GM12878 (cell line): ENCODE measurements around the gene CPD. TPM values are rescaled to one million over a fixed set of nuclear protein-coding genes. Genes with fewer than 3 reads are reported as not detected.
A peak's percentile ranks its signal among the peaks of the same experiment; 100 is the strongest.

Experiments
- ATAC-seq: fragments of 200-7000 bp; cut with Tn5 transposase; 3 replicates; pipeline ENCODE4 v1.9.1; 2020; ENCODE audit warnings: mild to moderate bottlenecking, moderate library complexity
- BruUV-seq: library from RNA; stranded (reverse); fragments of 400-500 nt; replicated peaks from 2 replicates; lab custom pipeline; 2021; lab: Mats Ljungman, UMichigan
- CTCF ChIA-PET: fragments of 300-600 bp; sonication (Branson Sonifier 250); formaldehyde crosslinking; extraction: SDS; loops from one replicate; lab custom pipeline; 2021; ENCODE audit warnings: inconsistent platforms; lab: Yijun Ruan, JAX
- POLR2A ChIA-PET: fragments of 350-600 bp; formaldehyde crosslinking; extraction: SDS; loops from one replicate; lab custom pipeline; 2021; ENCODE audit warnings: inconsistent platforms; lab: Charles Lee
- RAD21 ChIA-PET: fragments of 300-600 bp; sonication (Branson Sonifier 250); formaldehyde crosslinking; loops from one replicate; lab custom pipeline; 2023; ENCODE audit warnings: antibody characterized with exemption; ENCODE audit not compliant: unreplicated experiment; lab: Charles Lee
- SMC1A ChIA-PET: fragments of 300-600 bp; sonication (Branson Sonifier 250); formaldehyde crosslinking; loops from one replicate; lab custom pipeline; 2023; ENCODE audit not compliant: unreplicated experiment, uncharacterized antibody; lab: Charles Lee
- DNase-seq: peaks from one replicate; pipeline ENCODE4 v3.0.0-alpha.2; 2011; ENCODE audit warnings: low read depth, low spot score
- FAIRE-seq: peaks from 3 replicates; lab custom pipeline; 2011; peaks lifted over from hg19 to GRCh38; lab: Jason Lieb, UNC
- H2AFZ ChIP-seq: 2 replicates; pipeline ENCODE4 v1.6.0; 2011; ENCODE audit warnings: low read depth, low read length, control low read depth; ENCODE audit not compliant: control insufficient read depth
- H3K27ac ChIP-seq: 2 replicates; pipeline ENCODE4 v1.5.1; 2011; ENCODE audit warnings: control low read depth; ENCODE audit not compliant: control insufficient read depth, insufficient read depth
- H3K27me3 ChIP-seq, 2 experiments: replicated peaks in 1 of 2; 2 replicates each; pipeline versions ENCODE4 v1.6.0 to v1.6.1; 2011; ENCODE audit warnings: low read length in 1 of 2; ENCODE audit not compliant: control insufficient read depth in 2 of 2, insufficient read depth in 2 of 2
- H3K36me3 ChIP-seq, 2 experiments: 2 replicates each; pipeline ENCODE4 v1.5.1; 2011; ENCODE audit warnings: low read length in 1 of 2; ENCODE audit not compliant: control insufficient read depth in 2 of 2, insufficient read depth in 2 of 2
- H3K4me1 ChIP-seq: 2 replicates; pipeline ENCODE4 v1.6.1; 2011; ENCODE audit warnings: mild to moderate bottlenecking, low read length, moderate library complexity, mixed read lengths; ENCODE audit not compliant: control insufficient read depth, insufficient read depth
- H3K4me2 ChIP-seq: 2 replicates; pipeline ENCODE4 v1.6.0; 2011; ENCODE audit warnings: control low read depth; ENCODE audit not compliant: control insufficient read depth, insufficient read depth
- H3K4me3 ChIP-seq: fragments of 200-600 bp; sonication (generic); 2 replicates; pipeline ENCODE4 v1.5.1; 2016
- H3K79me2 ChIP-seq: 2 replicates; pipeline ENCODE4 v1.6.0; 2011; ENCODE audit warnings: low read length; ENCODE audit not compliant: control insufficient read depth, insufficient read depth
- H3K9ac ChIP-seq: 2 replicates; pipeline ENCODE4 v1.8.0; 2011; ENCODE audit warnings: low read length, control low read depth, mixed read lengths; ENCODE audit not compliant: control insufficient read depth, insufficient read depth
- H3K9me3 ChIP-seq: replicated peaks from 3 replicates; pipeline ENCODE4 v1.5.1; 2011; ENCODE audit warnings: mild to moderate bottlenecking, low read length; ENCODE audit not compliant: control insufficient read depth, insufficient read depth
- H4K20me1 ChIP-seq: 2 replicates; pipeline ENCODE4 v1.6.0; 2011; ENCODE audit not compliant: control insufficient read depth, insufficient read depth
- ATF2 ChIP-seq: IDR thresholded peaks from 2 replicates; pipeline ENCODE4 v1.6.1; 2012; ENCODE audit warnings: low read length, inconsistent platforms
- BACH1 ChIP-seq: fragments of 450-650 bp; IDR thresholded peaks from 2 replicates; pipeline ENCODE4 v1.6.1; 2017; ENCODE audit warnings: mild to moderate bottlenecking, borderline replicate concordance
- BCL11A ChIP-seq: IDR thresholded peaks from 2 replicates; pipeline ENCODE4 v1.6.1; 2011; ENCODE audit warnings: low read depth, low read length
- BHLHE40 ChIP-seq, 2 experiments: fragments of 450-650 bp in 1 of 2; IDR thresholded peaks; 2 replicates each; pipeline ENCODE4 v1.6.1; 2011 to 2017; ENCODE audit warnings: low read depth in 2 of 2, borderline replicate concordance in 1 of 2, improper control_type of control experiment in 1 of 2, low read length in 1 of 2, mild to moderate bottlenecking in 1 of 2
- CBFB ChIP-seq: IDR thresholded peaks from 2 replicates; pipeline ENCODE4 v1.6.1; 2016; ENCODE audit warnings: antibody characterized with exemption, low read depth
- CHD2 ChIP-seq: IDR thresholded peaks from 2 replicates; pipeline ENCODE4 v1.6.1; 2011; ENCODE audit warnings: low read depth, low read length, improper control_type of control experiment, borderline replicate concordance
- CREB1 ChIP-seq: IDR thresholded peaks from 2 replicates; pipeline ENCODE4 v1.6.1; 2012; ENCODE audit warnings: low read depth, mild to moderate bottlenecking, inconsistent platforms
- CREM ChIP-seq: IDR thresholded peaks from 2 replicates; pipeline ENCODE4 v1.6.1; 2014; ENCODE audit warnings: antibody characterized with exemption, low read depth
- EED ChIP-seq: sonication (generic); IDR thresholded peaks from 2 replicates; pipeline ENCODE4 v1.6.1; 2016; ENCODE audit warnings: antibody characterized with exemption, low read depth
- HCFC1 ChIP-seq: fragments of 150-350 bp; IDR thresholded peaks from 2 replicates; pipeline ENCODE4 v1.6.1; 2014; ENCODE audit warnings: low read length
- HDAC2 ChIP-seq: fragments of 200-600 bp; sonication (generic); IDR thresholded peaks from 2 replicates; pipeline ENCODE4 v1.6.1; 2017
- IKZF1 ChIP-seq: fragments of 450-650 bp; conservative IDR thresholded peaks from 2 replicates; pipeline ENCODE4 v1.6.1; 2017; ENCODE audit warnings: antibody characterized with exemption, mild to moderate bottlenecking
- IKZF2 ChIP-seq, 2 experiments: fragments of 450-650 bp; IDR thresholded peaks; 2 replicates each; pipeline ENCODE4 v1.6.1; 2017; ENCODE audit warnings: mild to moderate bottlenecking in 2 of 2, moderate library complexity in 2 of 2
- IRF4 ChIP-seq: IDR thresholded peaks from 2 replicates; pipeline ENCODE4 v1.6.1; 2011; ENCODE audit warnings: low read depth, low read length
- MTA2 ChIP-seq: fragments of 450-650 bp; IDR thresholded peaks from 2 replicates; pipeline ENCODE4 v1.6.1; 2016; ENCODE audit warnings: low read depth, mild to moderate bottlenecking, moderate library complexity
- NFIC ChIP-seq: IDR thresholded peaks from 2 replicates; pipeline ENCODE4 v1.6.1; 2012; ENCODE audit warnings: low read depth, mild to moderate bottlenecking, inconsistent platforms, low read length, moderate library complexity
- NR2F1 ChIP-seq: fragments of 450-650 bp; conservative IDR thresholded peaks from 2 replicates; pipeline ENCODE4 v1.6.1; 2017; ENCODE audit warnings: mild to moderate bottlenecking
- POLR2AphosphoS5 ChIP-seq: IDR thresholded peaks from 2 replicates; pipeline ENCODE4 v1.6.1; 2011; ENCODE audit warnings: mild to moderate bottlenecking, low read length, inconsistent platforms
- RUNX3 ChIP-seq: IDR thresholded peaks from 2 replicates; pipeline ENCODE4 v1.6.1; 2012; ENCODE audit warnings: low read length, inconsistent platforms
- SMAD5 ChIP-seq: IDR thresholded peaks from 2 replicates; pipeline ENCODE4 v1.6.1; 2016; ENCODE audit warnings: antibody characterized with exemption, low read depth
- SMARCA5 ChIP-seq: fragments of 450-650 bp; IDR thresholded peaks from 2 replicates; pipeline ENCODE4 v1.6.1; 2017; ENCODE audit warnings: mild to moderate bottlenecking
- SMC3 ChIP-seq: IDR thresholded peaks from 2 replicates; pipeline ENCODE4 v1.6.1; 2011; ENCODE audit warnings: low read length, improper control_type of control experiment, borderline replicate concordance
- TARDBP ChIP-seq: IDR thresholded peaks from 2 replicates; pipeline ENCODE4 v1.6.1; 2016; ENCODE audit warnings: borderline replicate concordance
- TCF7 ChIP-seq: IDR thresholded peaks from 2 replicates; pipeline ENCODE4 v1.6.1; 2014; ENCODE audit warnings: antibody characterized with exemption, borderline replicate concordance
- ZNF384 ChIP-seq: IDR thresholded peaks from 2 replicates; pipeline ENCODE4 v1.6.1; 2012; ENCODE audit warnings: low read depth, mild to moderate bottlenecking, low read length, improper control_type of control experiment, borderline replicate concordance
- WGBS: methylation state at CpG from one replicate; pipeline ENCODE4 v1.1.6; 2016; ENCODE audit warnings: low lambda C conversion rate; ENCODE audit not compliant: insufficient replicate concordance, insufficient coverage; ENCODE audit errors: missing lambda C conversion rate; 5-methylcytosine and 5-hydroxymethylcytosine counted together
- in situ Hi-C: fragments of 300-500 bp; cut with MboI; formaldehyde crosslinking; loops from 9 replicates; pipeline ENCODE4 v1.14.3; 2018; ENCODE audit warnings: mixed read lengths
- intact Hi-C: fragments of 100-400 bp; cut with micrococcal nuclease; formaldehyde crosslinking; loops from one replicate; pipeline ENCODE4 v1.14.2; 2022; ENCODE audit not compliant: unreplicated experiment
- polyA plus RNA-seq, 11 experiments: library from polyadenylated mRNA; depleted of rRNA in 4 of 11; unstranded in 6 of 11; stranded (reverse) in 5 of 11; fragments of >200 nt; fragmentation: Nextera tagmentation in 4 of 11; fragmentation: Illumina TruSeq in 1 of 11; extraction: Ambion mirVana in 4 of 11; extraction: Trizol in 1 of 11; gene quantifications; 1 replicate in 1 of 11; 2 replicates in 10 of 11; pipeline versions ENCODE4 v1.2.1 to v1.2.3, GENCODE V29; 2011 to 2016; ENCODE audit warnings: inconsistent platforms in 2 of 11, missing spikeins in 2 of 11, low read depth in 1 of 11
- total RNA-seq, 4 experiments: library from RNA; depleted of rRNA in 3 of 4; stranded (reverse); fragments of >200 nt in 3 of 4; fragmentation: Illumina TruSeq in 1 of 4; extraction: Trizol in 1 of 4; gene quantifications; 2 replicates each; pipeline versions ENCODE4 v1.2.1 to v1.2.3, GENCODE V29; 2013 to 2021
- TF ChIP-seq, protein P1 (sequence below): IDR thresholded peaks from 2 replicates; pipeline ENCODE4 v1.6.1; 2011; ENCODE audit warnings: borderline replicate concordance, low read depth, mild to moderate bottlenecking, moderate library complexity, low read length; ENCODE audit not compliant: insufficient read depth, poor library complexity, severe bottlenecking

Gene CPD
- total and polyA plus RNA-seq, 10 of the 15 experiments (the other 5 are each of a cell fraction or from before 2014, with no cell fraction given), result 3.5 to 24.2 (median 15.7) TPM

GRCh38 chr17:30352240-30352814 lies 26.4 kb upstream of the CPD start:
- Histone ChIP-seq H3K79me2 (no peaks in the 10 kb centered on the region), H3K4me2 (no peak overlapping the region), H3K27me3 (no peaks in the 10 kb centered on the region), H3K27ac (0 out of 2 replicates have a peak overlapping the region, but pooled peaks have one; percentile 2), H3K9ac (no peak overlapping the region), H3K36me3 (no peaks in the 10 kb centered on the region), H3K9me3 (no peaks in the 10 kb centered on the region; the same call in 2 of the 3 replicates), H2AFZ (no peak overlapping the region), H4K20me1 (no peaks in the 10 kb centered on the region), H3K4me3 (no peak overlapping the region), H3K4me1 (peaks cover 12% of the 10 kb centered on the region)
- ATAC-seq, result peak; percentile 96
- 54% methylated on average over 2 of the region's 2 CpGs for WGBS
- intact Hi-C loops (no loop called here), in situ Hi-C loops (no loop called here)
- ChIA-PET CTCF (interaction anchor here (0.9 to 1.3 kb wide), 2 partner anchors 13 to 17 kb away, joined by 3 to 4 read pairs; no protein-coding TSS in a partner anchor), SMC1A (interaction anchor here (1.2 to 1.8 kb wide), 2 partner anchors 10 to 11 kb away, joined by 3 to 7 read pairs; no protein-coding TSS in a partner anchor), POLR2A (interaction anchor here (0.6 kb wide), 1 partner anchor 11 kb away, joined by 3 read pairs; no protein-coding TSS in a partner anchor), RAD21 (interaction anchor here (0.6 kb wide), 1 partner anchor 248 kb away, joined by 3 read pairs; no protein-coding TSS in a partner anchor)
- BruUV-seq, result no TSS peak
- DNase-seq, result no peak
- FAIRE-seq, result no peak
- TF ChIP-seq BCL11A (peak; percentile 54; the same call in 1 of the 2 replicates), TCF7 (no peak), ZNF384 (no peak), BACH1 (no peak), CREM (0 out of 2 replicates have a peak, but pooled peaks have one; percentile 42), IKZF1 (peak; percentile 58), POLR2AphosphoS5 (no peak), NFIC (peak; percentile 54; the same call in 1 of the 2 replicates), IRF4 (peak; percentile 72), CHD2 (no peak), SMARCA5 (no peak), TARDBP (no peak), HDAC2 (no peak), SMC3 (no peak), IKZF2 (IDR thresholded peaks at IDR 0.05) (peak; percentile 46 to 60; a peak in 3 of 4 replicates), CBFB (no peak), NR2F1 (peak; percentile 98), HCFC1 (no peak), ATF2 (0 out of 2 replicates have a peak, but pooled peaks have one; percentile 21), EED (peak; percentile 48; the same call in 1 of the 2 replicates), SMAD5 (no peak), BHLHE40 (IDR thresholded peaks at IDR 0.05; ENCODE audit: borderline replicate concordance in 1 of 2, low read depth in 2 of 2, low read length in 1 of 2) (peak; percentile 33 to 62; a peak in 2 of 4 replicates), MTA2 (0 out of 2 replicates have a peak, but pooled peaks have one; percentile 34), CREB1 (peak; percentile 26; the same call in 1 of the 2 replicates), RUNX3 (peak; percentile 74)
- TF ChIP-seq, protein P1, sequence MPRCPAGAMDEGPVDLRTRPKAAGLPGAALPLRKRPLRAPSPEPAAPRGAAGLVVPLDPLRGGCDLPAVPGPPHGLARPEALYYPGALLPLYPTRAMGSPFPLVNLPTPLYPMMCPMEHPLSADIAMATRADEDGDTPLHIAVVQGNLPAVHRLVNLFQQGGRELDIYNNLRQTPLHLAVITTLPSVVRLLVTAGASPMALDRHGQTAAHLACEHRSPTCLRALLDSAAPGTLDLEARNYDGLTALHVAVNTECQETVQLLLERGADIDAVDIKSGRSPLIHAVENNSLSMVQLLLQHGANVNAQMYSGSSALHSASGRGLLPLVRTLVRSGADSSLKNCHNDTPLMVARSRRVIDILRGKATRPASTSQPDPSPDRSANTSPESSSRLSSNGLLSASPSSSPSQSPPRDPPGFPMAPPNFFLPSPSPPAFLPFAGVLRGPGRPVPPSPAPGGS, result no peak
